Right lung (tissue), 5 donors: ENCODE data around the gene KLHDC7B. TPM values are rescaled to one million over a fixed set of nuclear protein-coding genes. Genes with fewer than 3 reads are reported as not detected.

Experiments
- DNase-seq, 2 donors: peaks; one replicate each; pipeline ENCODE4 v3.0.0-alpha.2; 2013
- polyA plus RNA-seq, 5 donors: library from polyadenylated mRNA; unstranded; fragments of 120-200 nt; gene quantifications; one replicate each; pipeline versions ENCODE4 v1.2.1 to v1.2.3, GENCODE V29; 2013; ENCODE audit warnings: inconsistent platforms in 1 of 5, low replicate concordance in 1 of 5; ENCODE audit not compliant: insufficient read length in 5 of 5, insufficient read depth in 1 of 5

The KLHDC7B gene
- polyA plus RNA-seq, 5 donors: 0.04 to 0.05 TPM; not detected in 3

- DNase-seq: no peak
These were observed 2.6 kb downstream of the KLHDC7B start for GRCh38 chr22:50548040-50548920.

GRCh38 chr22:50548921-50549790, 3.5 kb downstream of the KLHDC7B start:
- DNase-seq: no peak

GRCh38 chr22:50550395-50550794, 4.7 kb downstream of the KLHDC7B start:
- DNase-seq: no peak

- DNase-seq: no peak
These were observed 5.6 kb downstream of the KLHDC7B start for GRCh38 chr22:50551160-50551752.

GRCh38 chr22:50553310-50553709, 7.6 kb downstream of the KLHDC7B start:
- DNase-seq: no peak

GRCh38 chr22:50556703-50557102, 11.0 kb downstream of the KLHDC7B start:
- DNase-seq: no peak

- DNase-seq: no peak
These were observed 14.3 kb downstream of the KLHDC7B start for GRCh38 chr22:50560034-50560433.

GRCh38 chr22:50561401-50562358, 16.0 kb downstream of the KLHDC7B start:
- no peak for DNase-seq

- DNase-seq: peak; percentile 91 to 92
These were observed 17.1 kb downstream of the KLHDC7B start, which contains the start of gene SYCE3 for GRCh38 chr22:50562523-50563412. TSS of gene SYCE3 (minus strand) at chr22:50562919. CDS start at chr22:50556405, 6,514 bp downstream.

- DNase-seq: no peak
These were observed 17.9 kb downstream of the KLHDC7B start for GRCh38 chr22:50563413-50564160.

GRCh38 chr22:50564289-50564688, 18.6 kb downstream of the KLHDC7B start:
- no peak for DNase-seq

- DNase-seq: no peak
These were observed 22.1 kb downstream of the KLHDC7B start for GRCh38 chr22:50567721-50568252.

- no peak for DNase-seq
These were observed 22.9 kb downstream of the KLHDC7B start for GRCh38 chr22:50568626-50569025.

GRCh38 chr22:50569041-50569459, 23.4 kb downstream of the KLHDC7B start:
- no peak for DNase-seq

- DNase-seq: no peak
These were observed 24.3 kb downstream of the KLHDC7B start for GRCh38 chr22:50569896-50570535.

GRCh38 chr22:50570861-50571260, 25.2 kb downstream of the KLHDC7B start:
- no peak for DNase-seq

- DNase-seq: no peak
These were observed 25.8 kb downstream of the KLHDC7B start for GRCh38 chr22:50571264-50572175.
